NOMO-1 treated with dmso at 0.1 percent for 144 hours (cell line): ENCODE measurements around the gene CDK6.

Experiments
- DNase-seq: peaks from one replicate; lab custom pipeline; 2025; ENCODE audit not compliant: unreplicated experiment; lab: John Stamatoyannopoulos, UW

Gene CDK6

DNA sequence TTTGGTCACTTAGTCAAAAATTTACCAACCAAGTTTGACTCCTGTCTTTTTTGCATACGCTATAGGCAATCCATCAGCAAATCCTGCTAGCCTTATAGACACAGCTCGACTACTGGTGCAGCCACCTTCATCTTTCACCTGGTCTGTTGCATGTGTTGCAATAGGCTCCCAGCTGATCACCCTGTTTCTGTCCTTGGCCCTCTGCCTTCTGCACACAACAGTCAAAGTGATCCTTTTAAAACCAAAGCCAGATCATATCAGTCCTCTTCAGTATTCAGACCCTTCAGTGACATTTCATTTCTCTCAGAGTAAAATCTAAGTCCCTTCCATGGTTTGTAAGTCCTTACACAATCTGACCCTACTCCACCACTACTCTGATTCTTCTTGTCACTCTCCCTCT is 10.9 kb upstream of the CDK6 start:
- no peak for DNase-seq

DNA sequence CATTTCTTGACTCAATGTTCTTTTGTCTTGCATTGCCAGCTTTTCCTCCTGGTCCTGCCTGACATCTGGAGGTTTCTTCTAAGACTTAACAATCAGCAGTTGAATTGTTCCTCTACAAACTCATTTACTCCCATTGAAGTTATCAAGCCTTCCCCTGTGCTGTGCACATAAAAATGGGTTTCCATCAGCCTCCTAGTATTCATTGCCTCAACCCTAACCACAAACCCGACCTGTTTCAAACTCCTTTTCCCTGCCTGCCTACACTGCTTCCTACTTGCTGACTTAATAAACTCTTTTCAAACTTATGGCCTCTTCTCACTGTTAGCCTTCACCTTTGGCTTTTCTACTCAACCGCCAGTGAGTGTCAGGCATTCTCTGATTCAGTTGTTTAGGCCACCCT is 9.4 kb upstream of the CDK6 start:
- DNase-seq, result no peak

DNA sequence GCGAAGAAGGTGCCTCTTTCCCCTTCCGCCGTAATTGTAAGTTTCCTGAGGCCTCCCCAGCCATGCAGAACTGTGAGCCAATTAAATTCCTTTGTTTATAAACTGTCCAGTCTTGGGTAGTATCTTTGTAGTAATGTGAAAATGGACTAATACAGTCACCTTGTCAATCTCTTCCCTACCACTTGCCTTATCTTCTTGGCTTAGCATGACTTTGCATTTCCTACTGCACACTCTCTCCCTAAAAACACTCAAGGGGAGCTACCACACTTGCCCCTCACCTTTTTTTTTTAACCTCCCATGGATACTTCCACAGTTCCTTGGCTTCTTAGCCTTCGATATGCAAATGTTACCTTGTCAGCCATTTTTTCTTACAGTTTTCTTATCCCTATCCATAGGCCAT is 7.4 kb upstream of the CDK6 start:
- DNase-seq, result no peak

DNA sequence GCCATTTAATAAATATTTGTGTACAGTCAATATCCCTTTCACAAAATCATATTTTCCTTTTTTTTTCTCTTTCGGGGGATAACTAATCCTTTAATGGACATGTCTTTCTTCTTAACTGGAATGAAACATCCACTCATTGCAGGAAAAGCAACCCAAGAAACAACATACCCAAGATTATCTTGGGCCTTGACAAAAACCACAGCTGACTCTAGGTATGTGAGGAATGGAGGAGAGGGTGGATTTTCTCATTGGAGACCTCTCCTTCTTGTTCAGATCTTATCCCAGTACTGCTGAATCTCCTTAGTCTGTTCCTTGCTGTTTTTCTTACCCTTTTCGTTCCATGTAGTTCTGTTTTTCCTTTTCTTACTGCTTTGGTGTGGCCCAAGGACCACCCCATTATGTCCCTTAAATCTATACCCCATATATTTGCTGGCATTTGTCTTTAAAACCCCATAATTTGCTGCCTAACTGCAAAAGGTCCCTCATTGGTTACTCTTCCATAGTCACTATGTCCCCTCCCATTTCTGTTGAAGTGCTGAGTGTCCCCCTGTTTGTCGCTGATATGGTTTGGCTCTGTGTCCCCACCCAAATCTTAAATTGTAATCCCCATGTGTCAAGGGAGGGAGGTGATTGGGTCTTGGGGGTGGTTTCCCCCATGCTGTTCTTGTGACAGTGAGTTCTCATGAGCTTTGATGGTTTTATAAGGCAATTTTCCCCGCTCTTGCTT is 6.8 kb upstream of the CDK6 start:
- no peak for DNase-seq

DNA sequence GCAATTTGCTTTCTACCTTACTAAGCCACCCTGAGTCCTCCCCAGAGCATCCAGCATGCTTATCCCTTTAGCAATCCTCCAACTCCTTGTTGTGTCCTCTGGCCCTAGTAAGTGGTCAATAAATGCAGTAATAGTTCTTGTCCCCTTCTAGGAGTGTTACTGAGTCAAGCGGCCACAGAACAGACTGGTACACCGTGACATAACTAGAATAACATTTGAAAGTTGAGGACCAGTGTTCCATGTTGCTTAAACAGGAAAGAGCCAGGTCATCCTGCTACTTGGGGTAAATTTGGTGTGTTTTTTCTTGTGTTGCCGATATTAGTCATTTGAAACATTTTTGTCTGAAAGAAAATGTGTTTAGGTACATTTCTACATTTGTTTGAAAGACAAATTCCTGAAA is 4.8 kb upstream of the CDK6 start:
- no peak for DNase-seq

DNA sequence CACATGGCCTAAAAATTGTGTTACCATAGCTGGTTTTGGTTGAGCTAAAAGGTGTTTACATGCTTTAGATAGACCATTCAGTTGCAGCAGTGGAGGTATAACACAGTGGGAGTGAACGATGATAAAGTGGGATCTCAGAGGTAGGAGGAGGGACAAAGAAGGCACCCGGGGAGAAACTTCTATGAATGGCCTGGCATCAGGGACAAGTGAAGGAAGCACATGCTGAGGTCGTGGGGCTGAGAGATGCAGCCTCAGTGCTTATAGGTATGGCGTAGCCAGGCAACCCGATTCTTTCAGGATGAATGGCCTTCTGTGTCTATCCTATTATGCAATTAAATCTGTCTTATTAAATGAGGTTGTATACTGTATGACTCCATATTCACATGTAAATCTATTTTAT is 3.9 kb upstream of the CDK6 start:
- DNase-seq, result peak; percentile 68

DNA sequence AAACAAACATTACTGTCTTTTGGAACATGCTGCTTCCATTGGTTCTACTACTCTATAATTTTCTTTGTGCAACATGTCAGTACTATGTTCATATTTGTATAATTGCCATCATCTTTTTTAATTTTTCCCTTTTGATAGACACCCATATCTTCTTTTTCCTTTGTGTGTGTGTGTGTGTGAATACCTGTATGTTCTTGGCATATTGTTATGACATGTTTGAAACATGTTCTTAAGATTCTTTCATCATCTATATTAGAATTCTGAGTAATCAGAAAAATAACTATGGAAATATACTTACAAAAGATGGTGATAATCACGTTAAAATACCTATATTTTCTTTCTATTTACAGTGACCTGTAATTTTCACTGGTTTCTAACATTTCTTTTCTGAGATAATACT is 3.5 kb upstream of the CDK6 start:
- DNase-seq, result no peak

DNA sequence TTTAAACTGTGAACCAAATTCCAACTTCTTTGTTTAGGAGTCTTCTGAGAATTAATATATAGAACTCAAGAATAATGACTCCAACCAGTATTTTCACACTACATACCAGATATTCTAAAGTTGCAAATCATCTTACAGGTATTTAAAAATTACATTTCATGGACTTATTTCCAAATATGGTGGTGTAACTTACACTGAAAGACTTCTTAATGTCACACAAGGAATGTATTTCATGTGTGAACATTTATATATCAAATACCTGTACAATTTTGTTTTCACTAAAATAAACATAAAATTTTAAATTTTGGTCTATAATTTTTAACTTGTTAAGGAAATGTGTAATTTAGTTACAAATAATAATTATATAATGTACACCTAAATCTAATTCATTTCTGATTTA is 2.6 kb upstream of the CDK6 start:
- DNase-seq, result no peak

DNA sequence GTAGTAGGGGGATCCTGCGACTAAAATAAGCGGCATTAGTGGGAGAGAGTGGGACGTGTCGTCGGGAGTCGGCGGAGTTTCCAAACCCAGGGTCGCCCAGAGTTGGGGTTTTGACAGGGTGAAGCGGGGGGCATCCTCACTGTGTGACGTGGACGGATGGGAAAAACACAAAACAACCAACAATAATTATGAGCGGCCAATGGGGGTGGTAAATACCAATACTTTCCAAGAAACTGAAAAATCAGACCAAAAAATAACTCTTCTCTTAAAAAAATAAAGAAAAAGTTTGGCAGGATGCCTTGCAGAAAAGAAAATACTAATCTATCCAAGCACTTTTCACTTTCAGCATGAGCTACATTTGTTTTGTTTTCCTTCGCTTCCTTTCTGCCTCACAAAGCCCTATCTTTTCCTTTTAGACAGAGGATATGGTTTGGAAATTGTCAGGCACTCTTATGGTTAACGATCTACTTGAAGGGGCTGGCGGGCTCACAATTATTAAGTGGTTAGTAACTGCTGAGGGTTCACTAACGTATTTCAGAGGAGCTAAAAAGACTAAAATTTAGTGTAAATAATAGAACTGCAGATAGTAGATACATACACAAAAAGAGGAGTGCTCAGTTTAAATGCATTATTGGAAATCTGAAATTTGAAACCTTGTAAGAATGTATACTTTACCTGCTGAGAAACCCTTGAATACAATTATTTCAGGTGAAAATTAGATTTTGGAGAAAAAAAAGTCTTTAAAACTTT is 802 bp upstream of the CDK6 start:
- DNase-seq, result peak; percentile 86

DNA sequence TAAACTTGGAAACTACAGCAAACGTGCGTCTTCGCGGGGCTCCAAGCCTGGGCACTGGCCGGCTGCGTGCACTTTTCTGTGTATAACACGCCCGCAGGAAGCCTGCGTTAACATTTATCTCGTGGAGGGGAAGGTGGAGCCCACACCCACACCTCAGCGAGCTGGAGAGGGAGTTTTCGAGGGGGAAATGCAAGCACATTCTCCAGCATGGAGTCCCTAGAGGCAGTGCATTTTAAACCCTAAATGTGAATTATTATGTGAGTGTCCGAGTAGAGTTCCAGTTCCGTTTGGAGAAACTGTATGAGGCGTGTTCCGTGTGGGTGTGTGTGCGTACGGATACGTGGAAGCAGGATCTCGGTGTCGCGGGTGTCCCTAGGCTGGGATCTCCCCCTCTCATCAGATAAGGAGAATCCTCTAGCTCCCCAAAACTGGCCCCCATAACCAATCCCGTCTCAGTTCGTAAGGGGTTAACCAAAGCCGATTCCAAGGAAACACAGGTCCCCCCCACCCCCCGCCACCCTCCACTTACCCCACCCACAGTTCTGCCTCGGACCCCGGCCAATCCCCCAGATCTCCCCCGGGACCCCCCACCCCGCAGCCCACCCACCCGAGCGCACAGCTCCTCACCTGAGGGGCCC is 403 bp downstream of the CDK6 start:
- DNase-seq, result peak; percentile 86

DNA sequence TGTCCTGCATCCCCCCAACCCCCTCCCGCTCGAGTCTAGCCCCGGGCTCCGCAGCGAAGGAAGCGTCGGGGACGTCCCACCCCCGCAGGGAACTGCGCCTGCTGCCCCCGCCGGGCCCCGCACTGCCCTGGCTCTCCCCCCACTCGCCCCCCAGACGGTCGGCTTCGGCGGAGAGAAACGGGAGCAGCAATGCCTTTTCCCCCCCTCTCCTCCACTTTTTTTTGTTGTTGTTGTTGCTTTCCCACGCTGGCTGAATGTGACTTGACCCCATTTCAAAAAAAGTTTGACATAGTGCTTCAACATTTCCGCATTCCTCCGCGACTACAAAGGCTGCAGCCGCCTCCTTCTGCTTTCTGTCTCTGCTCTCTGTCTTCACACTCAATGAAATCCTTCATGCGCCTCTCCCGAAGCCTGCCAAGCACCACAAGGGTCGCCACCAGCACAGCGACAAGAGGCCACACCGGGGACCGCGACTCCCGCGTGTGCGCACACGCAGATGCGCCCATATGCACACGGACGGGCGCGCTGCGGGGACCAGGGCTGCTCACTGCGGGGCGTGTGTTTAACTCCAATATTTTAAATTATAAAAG is 1.0 kb downstream of the CDK6 start:
- peak; percentile 93 for DNase-seq

DNA sequence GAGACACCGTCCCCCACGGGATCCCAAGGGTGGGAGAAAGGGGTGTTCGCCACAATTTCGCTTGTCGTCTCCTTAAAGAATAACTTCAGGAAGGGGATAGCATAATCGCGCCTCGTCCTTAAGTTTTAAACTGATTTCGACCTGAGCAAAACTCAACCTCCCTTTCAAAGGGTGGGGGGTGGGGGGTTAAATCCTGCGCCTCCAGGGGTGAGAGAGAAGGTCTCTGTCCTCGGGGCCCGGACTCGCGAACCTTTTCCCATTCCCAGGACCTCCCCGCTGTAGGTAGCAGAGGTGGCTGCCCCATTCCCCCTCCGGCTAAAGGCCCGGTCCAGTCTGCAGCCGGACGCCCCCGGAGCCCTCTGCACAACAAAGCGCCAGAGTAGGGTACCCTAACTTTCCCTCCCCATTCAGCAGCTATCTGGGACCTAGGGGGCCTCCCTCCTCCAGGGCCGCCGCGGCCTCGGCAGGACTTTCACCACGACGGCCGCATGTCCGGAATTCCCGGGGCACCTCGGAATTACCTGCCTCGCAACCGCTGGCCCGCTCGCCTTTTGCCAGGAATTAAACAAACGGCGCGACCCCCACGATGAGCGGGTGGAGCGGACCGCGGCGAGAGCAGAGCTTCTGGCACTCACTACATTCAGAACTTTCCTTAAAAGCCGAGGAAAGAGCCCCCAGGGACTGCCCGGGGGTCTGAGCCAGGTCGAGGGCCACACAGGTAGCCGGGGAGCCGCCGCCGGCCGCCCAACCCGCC is 1.7 kb downstream of the CDK6 start:
- DNase-seq, result no peak

DNA sequence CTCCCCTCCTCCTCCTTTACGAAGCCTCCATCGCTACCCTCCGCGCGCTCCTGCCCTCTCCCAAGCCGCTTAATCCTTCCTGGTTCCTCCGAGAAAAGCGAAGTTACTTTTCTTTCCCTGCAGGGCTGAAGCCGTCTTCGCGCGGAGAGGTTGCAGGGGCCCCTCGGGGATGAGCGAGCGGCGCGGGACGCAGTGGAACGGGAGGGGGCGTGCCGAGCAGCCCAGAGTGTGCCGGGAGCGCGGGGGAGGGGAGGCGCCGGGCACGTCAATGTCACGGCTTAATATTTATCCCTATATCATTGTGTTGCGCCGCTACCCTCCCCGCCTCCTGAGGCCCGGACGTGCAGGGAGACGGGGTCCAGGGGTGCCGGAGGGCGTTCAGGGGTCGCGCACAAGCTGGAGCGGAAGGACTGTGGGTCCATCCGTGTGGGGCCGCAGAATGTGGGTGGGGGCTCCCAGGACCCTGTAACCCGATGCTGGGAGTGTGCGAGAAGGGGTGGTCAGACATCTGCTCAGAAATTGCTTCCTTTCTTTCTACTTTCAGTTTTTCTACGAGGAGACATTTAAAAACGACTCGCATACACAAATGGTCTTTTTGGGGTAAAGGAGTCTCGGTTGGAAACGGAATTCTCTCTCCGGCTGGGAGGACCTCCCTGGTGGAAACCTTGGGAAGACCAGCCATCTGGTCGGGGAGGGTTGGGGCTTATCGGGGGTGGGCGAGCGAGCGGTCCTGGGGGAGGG is 2.4 kb downstream of the CDK6 start:
- DNase-seq, result peak; percentile 99

DNA sequence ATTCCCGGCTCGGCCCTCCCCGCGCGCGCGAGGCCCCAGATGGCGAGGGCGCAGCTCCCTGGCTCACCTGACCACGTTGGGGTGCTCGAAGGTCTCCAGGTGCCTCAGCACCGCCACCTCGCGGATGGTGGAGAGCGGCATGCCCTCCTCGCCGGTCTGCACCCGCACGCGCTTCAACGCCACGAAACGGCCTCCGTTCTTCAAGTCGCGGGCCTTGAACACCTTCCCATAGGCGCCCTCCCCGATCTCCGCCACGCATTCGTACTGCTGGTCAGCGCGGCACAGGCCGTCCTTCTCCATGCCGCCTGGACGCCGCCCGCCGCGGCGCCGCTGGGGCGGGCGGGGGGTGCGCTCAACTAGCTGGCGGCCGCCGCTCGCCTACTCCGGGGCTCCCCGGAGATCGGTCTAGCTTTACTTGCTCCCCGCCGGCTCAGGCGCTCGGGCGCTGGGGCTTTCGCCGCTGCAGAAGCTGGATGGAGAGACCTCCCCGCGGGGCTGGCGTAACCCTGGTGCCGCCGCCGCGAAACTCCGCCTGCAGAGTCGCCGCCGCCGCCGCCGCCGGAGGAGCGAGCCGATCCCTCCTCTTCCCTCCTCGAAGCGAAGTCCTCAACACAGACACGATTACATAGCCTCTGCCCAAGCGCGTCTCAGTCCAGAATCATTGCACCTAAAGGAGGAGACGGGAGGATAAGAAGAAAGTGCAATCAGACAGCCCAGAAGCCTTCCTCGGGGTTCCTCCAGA is 3.2 kb downstream of the CDK6 start:
- DNase-seq, result peak; percentile 90

DNA sequence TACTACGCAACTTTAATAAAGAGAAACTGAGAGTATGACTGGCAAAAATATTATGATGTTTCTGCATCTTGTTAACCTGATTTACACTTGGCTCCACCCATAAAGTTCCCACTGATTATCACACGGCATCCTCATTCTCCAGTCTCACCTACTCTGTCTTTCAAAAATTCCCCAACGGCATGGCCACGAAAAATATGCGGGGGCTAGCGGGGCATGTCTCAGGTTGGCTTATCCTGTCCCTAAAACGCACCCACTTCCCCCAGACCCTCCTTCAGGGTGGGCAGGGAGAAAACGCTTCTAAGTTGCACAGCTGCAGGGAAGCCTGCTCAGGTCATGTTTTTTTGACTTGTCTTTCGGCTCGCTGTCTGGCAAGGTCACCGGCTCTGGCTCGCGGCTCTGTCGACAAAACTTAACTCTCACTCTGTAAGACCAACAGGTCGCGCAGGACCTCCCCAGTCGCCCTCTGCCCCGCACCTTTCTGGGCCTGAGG is 3.8 kb downstream of the CDK6 start:
- DNase-seq, result no peak

DNA sequence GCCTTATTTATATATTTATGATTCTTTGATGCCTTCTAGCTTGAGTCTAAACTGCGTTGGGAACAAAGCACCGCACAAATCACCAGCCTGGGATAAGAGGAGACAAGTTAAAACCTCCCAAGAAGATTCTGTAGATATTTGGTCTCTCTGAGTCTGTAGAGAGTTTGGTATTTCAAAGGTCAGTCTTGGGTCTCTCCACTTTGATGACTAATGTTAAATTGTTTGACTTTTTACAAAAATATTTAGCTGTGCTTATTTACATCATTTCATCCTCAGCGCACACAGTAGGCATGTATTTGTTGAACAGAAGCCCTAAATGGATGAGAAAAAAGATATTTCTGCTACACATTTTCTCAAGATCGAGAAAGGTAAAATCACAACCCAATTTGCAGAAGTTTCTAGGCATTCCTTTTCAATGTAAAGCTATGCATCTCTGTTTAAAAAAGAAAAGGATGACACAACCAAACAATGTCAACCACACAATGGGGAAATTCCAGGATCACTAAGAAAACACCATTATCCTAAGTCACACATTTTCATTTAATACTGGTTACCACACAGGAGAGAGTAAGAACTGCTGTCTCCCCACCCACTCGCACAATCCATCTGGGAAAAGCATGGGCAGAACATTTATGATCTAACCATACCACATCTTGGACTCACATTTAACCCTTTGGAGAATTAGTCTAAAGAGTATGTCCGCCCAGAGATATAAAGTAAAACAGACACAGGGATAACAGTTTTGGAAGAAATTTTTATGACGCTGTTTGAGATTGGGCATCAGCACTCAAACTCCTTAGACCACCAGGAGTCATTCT is 4.4 kb downstream of the CDK6 start:
- DNase-seq, result no peak

DNA sequence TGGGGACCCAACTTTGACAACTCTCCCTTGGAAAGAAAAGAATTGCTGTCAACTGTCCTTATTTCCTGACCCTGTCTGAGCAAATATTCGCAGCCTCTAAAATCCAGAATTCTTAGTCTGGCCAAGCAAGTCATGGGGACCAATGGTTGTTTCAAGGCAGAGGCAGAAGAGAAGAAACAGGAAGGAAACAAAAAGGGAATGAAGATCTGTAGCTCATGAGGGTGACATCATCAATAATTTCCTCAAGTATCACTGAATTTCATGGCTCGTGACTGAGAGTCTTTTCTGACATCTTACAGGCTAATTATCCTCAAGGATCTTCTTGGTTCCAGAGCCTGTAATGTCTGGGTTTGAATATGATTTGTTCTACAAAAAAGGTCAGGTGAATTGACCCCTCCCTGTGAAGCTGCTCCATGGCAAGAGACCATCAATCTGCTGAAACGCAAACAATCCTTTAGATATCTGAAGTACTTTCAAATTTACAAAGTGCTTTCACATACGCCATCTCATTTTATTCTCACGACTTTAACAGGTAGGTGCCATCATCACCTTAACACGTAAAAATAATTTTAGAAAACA is 5.8 kb downstream of the CDK6 start:
- DNase-seq, result peak; percentile 84

DNA sequence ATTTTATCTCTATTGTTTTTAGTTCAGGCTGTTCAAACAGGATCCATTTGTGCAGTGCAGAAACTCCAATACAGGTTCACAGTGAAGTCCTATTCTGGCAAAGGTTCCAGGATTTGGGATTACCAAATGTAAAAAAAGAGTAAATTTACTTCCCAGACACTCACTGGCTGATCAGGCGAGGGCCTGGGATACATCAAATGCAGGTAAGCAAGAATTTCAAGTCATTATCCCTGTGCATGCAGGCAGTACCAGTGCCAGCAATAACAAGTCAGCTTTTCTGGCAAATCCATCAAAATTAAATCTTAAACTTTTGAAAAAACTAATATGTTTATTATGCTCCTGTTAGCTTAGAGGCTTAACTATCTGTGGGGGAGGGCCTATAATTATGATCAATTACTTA is 6.3 kb downstream of the CDK6 start:
- no peak for DNase-seq
